ENCODE results near the gene TAF1.

- TF ChIP-seq POLR2A (IDR thresholded peaks at IDR 0.05; ENCODE audit: low read depth, low read length) (no peak), POLR2AphosphoS5 (IDR thresholded peaks at IDR 0.05; ENCODE audit: low read depth, low read length) (no peak), TAF1 (IDR thresholded peaks at IDR 0.05; ENCODE audit: low read depth, low read length) (no peak), POU2F2 (IDR thresholded peaks at IDR 0.05; ENCODE audit: low read depth, low read length) (no peak)
These were observed 1.2 kb downstream of the TAF1 start for GRCh38 chrX:71367396-71367795.

Measured in GM12891 (cell line).